GM19099 (cell line): ENCODE data around the gene PCDHGA9.
"Not testable (repeated sequence)": the region's sequence is repeated elsewhere in the genome, so short reads cannot be mapped to it uniquely, and the experiment has no call there.

Source experiments
- POLR2A ChIP-seq: IDR thresholded peaks from 3 replicates; pipeline ENCODE4 v1.6.1; 2011; ENCODE audit warnings: low read depth; ENCODE audit not compliant: insufficient read length; ENCODE audit errors: extremely low read depth

The PCDHGA9 gene

DNA sequence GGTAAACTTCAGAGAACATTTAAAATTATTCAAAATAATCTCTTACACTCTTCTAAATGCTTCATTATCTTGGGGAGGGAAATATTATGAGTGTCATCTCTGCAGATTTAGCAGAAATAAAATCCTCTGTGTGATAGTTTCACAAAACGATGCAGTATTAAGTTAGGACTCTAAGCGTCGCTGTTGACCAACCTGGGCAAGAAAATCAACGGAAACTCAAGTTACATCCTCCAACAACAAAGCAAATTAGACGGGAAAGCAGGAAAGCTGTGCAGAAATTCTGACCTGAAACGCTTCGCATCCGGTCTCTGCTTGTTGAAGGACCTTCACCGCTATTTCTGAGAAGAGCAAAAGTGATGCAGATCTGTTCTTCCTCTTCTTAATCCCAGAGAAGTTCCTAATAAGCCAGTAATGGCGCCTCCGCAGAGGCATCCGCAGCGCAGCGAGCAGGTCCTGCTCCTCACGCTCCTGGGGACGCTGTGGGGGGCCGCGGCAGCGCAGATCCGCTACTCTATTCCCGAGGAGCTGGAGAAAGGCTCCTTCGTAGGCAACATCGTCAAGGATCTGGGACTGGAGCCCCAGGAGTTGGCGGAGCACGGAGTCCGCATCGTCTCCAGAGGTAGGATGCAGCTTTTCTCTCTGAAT lies 28.8 kb upstream of the PCDHGA9 start, which contains the start of gene PCDHGA6:
Gene PCDHGA6, plus strand, starts transcription at position 219 of the 645 bp plus-strand sequence. Its CDS starts 193 bp downstream, at position 412.
- no peak for TF ChIP-seq POLR2A

DNA sequence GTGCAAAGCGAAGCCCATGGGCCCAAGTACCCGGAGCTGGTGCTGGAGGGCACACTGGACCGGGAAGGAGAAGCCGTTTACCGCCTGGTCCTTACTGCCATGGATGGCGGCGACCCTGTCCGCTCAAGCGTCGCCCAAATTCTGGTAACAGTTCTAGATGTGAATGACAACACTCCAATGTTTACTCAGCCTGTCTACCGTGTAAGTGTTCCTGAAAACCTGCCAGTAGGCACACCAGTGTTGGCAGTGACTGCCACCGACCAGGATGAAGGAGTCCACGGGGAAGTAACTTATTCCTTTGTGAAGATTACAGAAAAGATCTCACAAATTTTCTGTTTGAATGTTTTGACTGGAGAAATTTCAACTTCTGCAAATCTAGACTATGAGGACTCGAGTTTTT lies 28.0 kb upstream of the PCDHGA9 start:
- no peak for TF ChIP-seq POLR2A

DNA sequence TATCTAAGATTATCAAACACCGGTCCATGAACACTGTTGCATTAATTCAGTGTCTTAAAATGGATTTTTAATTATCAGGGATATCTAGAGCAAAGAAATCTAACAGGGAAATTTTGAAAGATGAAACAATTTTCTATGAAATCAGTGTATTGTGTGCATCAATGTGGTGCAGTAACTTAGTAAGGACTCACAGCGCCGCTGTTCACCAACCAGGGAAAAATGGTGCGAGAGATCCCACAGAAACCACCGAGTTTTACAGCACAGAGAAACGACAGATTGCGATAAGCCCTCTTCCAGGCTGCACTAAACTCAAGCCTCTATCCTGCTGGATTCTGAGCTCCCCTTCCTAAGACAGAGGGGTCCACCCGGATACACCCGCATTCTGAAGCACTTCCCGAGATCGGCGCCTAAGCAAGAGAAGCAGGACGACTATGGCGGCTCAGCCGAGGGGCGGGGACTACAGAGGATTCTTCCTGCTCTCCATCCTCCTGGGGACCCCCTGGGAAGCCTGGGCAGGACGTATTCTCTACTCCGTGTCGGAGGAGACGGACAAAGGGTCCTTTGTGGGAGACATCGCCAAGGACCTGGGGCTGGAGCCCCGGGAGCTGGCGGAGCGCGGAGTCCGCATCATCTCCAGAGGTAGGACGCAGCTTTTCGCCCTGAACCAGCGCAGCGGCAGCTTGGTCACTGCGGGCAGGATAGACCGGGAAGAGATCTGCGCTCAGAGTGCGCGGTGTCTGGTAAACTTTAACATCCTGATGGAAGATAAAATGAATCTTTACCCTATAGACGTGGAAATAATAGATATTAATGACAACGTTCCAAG lies 19.9 kb upstream of the PCDHGA9 start, which contains the start of gene PCDHGA7:
Gene PCDHGA7, plus strand, starts transcription at position 274 of the 826 bp plus-strand sequence. Its CDS starts 158 bp downstream, at position 432.
- TF ChIP-seq POLR2A = no peak

DNA sequence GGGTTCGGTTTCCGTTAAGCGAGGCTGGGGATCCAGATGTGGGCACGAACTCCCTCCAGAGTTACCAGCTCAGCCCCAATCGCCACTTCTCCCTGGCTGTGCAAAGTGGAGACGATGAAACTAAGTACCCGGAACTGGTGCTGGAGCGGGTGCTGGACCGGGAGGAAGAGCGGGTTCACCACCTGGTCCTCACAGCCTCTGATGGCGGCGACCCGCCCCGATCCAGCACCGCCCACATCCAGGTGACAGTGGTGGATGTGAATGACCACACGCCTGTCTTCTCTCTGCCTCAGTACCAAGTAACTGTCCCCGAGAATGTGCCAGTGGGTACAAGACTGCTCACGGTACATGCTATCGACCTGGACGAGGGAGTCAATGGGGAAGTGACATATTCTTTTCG lies 19.2 kb upstream of the PCDHGA9 start:
- no peak for TF ChIP-seq POLR2A

DNA sequence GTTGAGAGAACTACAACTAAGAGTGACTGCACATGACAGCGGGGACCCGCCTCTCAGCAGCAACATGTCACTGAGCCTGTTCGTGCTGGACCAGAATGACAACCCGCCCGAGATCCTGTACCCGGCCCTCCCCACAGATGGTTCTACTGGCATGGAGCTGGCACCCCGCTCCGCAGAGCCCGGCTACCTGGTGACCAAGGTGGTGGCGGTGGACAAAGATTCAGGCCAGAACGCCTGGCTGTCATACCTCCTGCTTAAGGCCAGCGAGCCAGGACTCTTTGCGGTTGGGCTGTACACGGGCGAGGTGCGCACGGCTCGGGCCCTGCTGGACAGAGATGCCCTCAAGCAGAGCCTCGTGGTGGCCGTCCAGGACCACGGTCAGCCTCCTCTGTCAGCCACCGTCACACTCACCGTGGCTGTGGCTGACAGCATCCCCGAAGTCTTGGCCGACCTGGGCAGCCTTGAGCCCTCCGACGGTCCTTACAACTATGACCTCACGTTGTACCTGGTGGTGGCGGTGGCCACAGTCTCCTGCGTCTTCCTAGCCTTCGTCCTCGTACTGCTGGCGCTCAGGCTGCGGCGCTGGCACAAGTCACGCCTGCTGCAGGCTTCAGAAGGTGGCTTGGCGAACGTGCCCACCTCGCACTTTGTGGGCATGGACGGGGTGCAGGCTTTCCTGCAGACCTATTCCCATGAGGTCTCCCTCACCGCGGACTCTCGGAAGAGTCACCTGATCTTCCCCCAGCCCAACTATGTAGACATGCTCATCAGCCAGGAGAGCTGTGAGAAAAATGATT lies 17.9 kb upstream of the PCDHGA9 start:
- no peak for TF ChIP-seq POLR2A

DNA sequence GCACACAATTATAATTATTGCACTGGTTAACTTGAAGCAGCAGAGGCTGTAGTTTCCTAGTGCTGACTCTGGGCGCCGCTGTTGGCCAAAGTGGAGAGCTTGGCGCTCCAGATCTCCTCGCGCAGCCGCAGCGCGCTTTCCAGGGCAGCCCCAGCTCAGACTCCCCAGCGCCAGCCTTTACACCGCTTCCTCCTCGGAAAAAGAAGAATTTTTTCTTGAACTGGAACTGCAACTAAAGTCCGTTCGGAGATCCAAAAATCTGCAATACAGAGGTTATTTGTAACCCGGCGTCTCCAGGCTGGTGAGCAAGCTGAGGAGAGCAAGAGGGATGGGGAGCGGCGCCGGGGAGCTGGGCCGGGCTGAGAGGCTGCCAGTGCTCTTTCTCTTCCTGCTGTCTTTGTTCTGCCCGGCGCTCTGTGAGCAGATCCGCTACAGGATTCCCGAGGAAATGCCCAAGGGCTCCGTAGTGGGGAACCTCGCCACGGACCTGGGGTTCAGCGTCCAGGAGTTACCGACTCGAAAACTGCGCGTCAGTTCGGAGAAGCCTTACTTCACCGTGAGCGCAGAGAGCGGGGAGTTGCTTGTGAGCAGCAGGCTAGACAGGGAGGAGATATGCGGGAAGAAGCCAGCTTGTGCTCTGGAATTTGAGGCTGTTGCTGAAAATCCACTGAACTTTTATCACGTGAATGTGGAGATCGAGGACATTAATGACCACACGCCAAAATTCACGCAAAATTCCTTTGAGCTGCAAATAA lies 14.8 kb upstream of the PCDHGA9 start, which contains the start of gene PCDHGB4:
Gene PCDHGB4, plus strand, starts transcription at position 142 of the 755 bp plus-strand sequence. Its CDS starts 187 bp downstream, at position 329.
- TF ChIP-seq POLR2A = not testable (repeated sequence)

DNA sequence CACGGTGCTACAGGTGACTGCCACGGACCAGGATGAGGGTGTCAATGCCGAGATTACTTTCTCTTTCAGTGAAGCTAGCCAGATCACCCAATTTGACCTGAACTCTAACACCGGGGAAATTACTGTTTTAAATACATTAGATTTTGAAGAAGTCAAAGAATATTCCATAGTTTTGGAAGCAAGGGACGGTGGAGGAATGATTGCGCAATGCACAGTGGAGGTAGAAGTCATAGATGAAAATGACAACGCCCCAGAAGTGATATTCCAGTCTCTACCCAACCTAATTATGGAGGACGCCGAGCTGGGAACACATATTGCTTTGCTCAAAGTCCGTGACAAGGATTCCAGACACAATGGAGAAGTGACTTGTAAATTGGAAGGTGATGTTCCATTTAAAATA lies 13.9 kb upstream of the PCDHGA9 start:
- no peak for TF ChIP-seq POLR2A

DNA sequence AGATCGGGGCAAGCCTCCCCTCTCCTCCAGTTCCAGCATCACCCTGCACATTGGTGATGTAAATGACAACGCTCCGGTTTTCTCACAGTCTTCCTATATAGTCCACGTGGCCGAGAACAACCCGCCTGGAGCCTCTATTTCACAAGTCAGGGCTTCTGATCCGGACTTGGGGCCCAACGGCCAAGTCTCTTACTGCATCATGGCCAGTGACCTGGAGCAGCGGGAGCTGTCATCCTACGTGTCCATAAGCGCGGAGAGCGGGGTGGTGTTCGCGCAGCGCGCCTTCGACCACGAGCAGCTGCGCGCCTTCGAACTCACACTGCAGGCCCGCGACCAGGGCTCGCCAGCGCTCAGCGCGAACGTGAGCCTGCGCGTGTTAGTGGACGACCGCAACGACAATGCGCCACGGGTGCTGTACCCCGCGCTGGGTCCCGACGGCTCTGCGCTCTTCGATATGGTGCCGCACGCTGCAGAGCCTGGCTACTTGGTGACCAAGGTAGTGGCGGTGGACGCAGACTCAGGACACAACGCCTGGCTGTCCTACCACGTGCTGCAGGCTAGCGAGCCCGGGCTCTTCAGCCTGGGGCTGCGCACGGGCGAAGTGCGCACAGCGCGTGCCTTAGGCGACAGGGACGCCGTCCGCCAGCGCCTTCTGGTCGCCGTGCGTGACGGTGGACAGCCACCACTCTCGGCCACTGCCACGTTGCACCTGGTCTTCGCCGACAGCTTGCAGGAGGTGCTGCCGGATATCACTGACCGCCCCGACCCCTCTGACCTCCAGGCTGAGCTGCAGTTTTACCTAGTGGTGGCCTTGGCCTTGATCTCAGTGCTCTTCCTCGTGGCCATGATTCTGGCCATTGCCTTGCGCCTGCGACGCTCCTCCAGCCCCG lies 13.2 kb upstream of the PCDHGA9 start:
- no peak for TF ChIP-seq POLR2A

DNA sequence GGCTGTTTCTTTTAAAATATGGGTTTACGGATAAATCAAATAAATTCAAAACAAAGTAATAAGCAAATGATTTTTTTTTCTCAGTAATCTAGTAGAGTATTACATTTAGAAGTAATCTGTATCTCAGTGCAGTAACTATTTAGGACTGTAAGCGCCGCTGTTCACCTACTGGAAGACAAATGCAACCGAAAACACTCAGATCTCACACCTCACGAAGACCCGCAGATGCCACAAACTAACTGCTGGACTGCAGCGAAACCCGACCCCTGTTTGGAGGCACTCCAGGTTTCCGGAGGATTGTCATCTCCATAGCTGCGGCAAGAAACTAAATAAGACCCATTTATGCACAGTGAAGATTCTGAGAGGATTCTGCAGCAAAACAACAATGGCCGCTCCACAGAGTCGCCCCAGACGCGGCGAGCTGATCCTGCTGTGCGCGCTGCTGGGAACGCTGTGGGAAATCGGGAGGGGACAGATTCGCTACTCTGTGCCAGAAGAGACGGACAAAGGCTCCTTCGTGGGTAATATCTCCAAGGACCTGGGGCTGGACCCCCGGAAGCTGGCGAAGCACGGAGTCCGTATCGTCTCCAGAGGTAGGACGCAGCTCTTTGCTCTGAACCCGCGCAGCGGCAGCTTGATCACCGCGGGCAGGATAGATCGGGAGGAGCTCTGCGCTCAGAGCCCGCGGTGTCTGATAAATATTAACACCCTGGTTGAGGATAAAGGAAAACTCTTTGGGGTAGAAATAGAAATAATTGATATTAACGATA lies 10.0 kb upstream of the PCDHGA9 start, which contains the start of gene PCDHGA8:
Gene PCDHGA8, plus strand, starts transcription at position 205 of the 770 bp plus-strand sequence. Its CDS starts 181 bp downstream, at position 386.
- TF ChIP-seq POLR2A = no peak

DNA sequence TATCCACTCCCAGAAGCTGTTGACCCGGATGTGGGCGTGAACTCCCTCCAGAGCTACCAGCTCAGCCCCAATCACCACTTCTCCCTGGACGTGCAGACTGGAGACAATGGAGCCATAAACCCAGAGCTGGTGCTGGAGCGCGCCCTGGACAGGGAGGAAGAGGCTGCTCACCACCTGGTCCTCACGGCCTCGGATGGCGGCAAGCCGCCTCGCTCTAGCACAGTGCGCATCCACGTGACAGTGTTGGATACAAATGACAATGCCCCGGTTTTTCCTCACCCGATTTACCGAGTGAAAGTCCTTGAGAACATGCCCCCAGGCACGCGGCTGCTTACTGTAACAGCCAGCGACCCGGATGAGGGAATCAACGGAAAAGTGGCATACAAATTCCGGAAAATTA lies 9.3 kb upstream of the PCDHGA9 start:
- TF ChIP-seq POLR2A = no peak

DNA sequence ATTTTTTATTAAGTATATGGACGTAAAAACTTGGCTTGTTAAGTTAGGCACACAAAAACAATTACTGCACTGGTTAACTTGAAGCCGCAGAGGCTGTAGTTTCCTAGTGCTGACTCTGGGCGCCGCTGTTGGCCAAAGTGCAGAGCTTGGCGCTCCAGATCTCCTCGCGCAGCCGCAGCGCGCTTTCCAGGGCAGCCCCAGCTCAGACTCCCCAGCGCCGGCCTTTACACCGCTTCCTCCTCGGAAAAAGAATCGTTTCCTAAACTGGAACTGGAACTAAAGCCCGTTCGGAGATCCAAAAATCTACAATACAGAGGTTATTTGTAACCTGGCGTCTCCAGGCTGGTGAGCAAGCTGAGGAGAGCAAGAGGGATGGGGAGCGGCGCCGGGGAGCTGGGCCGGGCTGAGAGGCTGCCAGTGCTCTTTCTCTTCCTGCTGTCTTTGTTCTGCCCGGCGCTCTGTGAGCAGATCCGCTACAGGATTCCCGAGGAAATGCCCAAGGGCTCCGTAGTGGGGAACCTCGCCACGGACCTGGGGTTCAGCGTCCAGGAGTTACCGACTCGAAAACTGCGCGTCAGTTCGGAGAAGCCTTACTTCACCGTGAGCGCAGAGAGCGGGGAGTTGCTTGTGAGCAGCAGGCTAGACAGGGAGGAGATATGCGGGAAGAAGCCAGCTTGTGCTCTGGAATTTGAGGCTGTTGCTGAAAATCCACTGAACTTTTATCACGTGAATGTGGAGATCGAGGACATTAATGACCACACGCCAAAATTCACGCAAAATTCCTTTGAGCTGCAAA lies 4.6 kb upstream of the PCDHGA9 start, which contains the start of gene PCDHGB5:
Gene PCDHGB5, plus strand, starts transcription at position 192 of the 796 bp plus-strand sequence. Its CDS starts 181 bp downstream, at position 373.
- not testable (repeated sequence) for TF ChIP-seq POLR2A

DNA sequence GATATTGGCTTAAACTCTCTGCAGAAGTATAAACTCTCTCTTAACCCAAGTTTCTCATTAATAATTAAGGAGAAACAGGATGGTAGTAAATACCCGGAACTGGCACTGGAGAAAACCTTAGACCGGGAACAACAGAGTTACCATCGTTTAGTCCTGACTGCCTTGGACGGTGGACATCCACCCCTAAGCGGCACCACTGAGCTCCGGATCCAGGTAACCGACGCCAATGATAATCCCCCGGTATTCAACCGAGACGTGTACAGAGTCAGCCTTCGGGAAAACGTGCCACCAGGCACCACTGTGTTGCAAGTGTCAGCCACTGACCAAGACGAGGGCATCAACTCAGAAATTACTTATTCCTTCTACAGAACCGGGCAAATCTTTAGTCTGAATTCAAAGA lies 4.0 kb upstream of the PCDHGA9 start:
- TF ChIP-seq POLR2A = no peak
